ENCODE data around the gene NAPA. TPM values are rescaled to one million over a fixed set of nuclear protein-coding genes. Genes with fewer than 3 reads are reported as not detected.

NAPA gene
- total and polyA plus RNA-seq, 2 of the 13 experiments (the other 11 are each of a cell fraction or from before 2014, with no cell fraction given), result 32.6 to 65.9 TPM

DNA sequence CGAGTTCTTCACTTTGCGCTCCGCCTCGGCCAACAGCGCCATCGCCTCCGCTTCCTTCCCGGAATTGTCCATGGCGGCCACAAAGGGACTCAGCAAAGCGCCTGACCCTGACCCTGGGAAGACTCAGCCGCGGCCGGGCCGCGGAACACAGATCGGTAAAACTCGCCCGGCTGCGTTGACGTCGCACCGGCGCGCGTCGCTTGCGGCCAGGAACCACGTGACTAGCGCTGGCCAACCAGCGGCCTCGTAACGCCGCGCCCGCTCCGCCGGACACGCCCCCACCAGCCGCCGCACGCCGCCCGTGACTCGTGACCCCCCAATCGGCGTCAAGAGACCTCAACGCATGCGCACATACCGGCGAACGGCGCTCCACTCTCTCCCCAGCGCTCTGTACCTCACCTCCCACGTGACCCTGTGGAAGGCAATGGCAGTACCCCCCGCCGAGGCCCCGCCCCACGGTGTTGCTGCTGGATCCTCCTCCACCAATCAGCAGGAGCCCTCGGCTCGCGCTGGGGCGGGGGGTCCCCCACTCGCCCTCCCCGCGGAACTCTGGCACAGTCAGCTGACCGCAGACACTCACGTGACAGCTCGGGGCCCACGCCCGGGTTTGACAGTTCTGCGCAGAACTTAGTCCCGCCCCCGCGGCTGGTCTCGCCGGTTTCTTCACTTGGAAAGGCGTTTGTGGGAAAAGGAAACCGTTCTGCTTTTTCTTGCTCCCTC, at the start of gene NAPA (continued):
- no peak for TF ChIP-seq TRIM24 (CRISPR knock-in tag; IDR thresholded peaks at IDR 0.05)
- TF ChIP-seq, protein P1, sequence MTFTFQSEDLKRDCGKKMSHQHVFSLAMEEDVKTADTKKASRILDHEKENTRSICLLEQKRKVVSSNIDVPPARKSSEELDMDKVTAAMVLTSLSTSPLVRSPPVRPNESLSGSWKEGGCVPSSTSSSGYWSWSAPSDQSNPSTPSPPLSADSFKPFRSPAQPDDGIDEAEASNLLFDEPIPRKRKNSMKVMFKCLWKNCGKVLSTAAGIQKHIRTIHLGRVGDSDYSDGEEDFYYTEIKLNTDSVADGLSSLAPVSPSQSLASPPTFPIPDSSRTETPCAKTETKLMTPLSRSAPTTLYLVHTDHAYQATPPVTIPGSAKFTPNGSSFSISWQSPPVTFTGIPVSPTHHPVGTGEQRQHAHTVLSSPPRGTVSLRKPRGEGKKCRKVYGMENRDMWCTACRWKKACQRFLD (CRISPR knock-in tag; IDR thresholded peaks at IDR 0.05; ENCODE audit: borderline replicate concordance), result no peak
- no peak for TF ChIP-seq CENPT (CRISPR knock-in tag; IDR thresholded peaks at IDR 0.05; ENCODE audit: low read depth)
- TF ChIP-seq, protein P2, sequence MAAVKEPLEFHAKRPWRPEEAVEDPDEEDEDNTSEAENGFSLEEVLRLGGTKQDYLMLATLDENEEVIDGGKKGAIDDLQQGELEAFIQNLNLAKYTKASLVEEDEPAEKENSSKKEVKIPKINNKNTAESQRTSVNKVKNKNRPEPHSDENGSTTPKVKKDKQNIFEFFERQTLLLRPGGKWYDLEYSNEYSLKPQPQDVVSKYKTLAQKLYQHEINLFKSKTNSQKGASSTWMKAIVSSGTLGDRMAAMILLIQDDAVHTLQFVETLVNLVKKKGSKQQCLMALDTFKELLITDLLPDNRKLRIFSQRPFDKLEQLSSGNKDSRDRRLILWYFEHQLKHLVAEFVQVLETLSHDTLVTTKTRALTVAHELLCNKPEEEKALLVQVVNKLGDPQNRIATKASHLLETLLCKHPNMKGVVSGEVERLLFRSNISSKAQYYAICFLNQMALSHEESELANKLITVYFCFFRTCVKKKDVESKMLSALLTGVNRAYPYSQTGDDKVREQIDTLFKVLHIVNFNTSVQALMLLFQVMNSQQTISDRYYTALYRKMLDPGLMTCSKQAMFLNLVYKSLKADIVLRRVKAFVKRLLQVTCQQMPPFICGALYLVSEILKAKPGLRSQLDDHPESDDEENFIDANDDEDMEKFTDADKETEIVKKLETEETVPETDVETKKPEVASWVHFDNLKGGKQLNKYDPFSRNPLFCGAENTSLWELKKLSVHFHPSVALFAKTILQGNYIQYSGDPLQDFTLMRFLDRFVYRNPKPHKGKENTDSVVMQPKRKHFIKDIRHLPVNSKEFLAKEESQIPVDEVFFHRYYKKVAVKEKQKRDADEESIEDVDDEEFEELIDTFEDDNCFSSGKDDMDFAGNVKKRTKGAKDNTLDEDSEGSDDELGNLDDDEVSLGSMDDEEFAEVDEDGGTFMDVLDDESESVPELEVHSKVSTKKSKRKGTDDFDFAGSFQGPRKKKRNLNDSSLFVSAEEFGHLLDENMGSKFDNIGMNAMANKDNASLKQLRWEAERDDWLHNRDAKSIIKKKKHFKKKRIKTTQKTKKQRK (IDR thresholded peaks at IDR 0.05; ENCODE audit: low read length), result no peak
- TF ChIP-seq ZNF234 (CRISPR knock-in tag; conservative IDR thresholded peaks at IDR 0.05), result no peak
- TF ChIP-seq, protein P3, sequence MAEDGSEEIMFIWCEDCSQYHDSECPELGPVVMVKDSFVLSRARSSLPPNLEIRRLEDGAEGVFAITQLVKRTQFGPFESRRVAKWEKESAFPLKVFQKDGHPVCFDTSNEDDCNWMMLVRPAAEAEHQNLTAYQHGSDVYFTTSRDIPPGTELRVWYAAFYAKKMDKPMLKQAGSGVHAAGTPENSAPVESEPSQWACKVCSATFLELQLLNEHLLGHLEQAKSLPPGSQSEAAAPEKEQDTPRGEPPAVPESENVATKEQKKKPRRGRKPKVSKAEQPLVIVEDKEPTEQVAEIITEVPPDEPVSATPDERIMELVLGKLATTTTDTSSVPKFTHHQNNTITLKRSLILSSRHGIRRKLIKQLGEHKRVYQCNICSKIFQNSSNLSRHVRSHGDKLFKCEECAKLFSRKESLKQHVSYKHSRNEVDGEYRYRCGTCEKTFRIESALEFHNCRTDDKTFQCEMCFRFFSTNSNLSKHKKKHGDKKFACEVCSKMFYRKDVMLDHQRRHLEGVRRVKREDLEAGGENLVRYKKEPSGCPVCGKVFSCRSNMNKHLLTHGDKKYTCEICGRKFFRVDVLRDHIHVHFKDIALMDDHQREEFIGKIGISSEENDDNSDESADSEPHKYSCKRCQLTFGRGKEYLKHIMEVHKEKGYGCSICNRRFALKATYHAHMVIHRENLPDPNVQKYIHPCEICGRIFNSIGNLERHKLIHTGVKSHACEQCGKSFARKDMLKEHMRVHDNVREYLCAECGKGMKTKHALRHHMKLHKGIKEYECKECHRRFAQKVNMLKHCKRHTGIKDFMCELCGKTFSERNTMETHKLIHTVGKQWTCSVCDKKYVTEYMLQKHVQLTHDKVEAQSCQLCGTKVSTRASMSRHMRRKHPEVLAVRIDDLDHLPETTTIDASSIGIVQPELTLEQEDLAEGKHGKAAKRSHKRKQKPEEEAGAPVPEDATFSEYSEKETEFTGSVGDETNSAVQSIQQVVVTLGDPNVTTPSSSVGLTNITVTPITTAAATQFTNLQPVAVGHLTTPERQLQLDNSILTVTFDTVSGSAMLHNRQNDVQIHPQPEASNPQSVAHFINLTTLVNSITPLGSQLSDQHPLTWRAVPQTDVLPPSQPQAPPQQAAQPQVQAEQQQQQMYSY (CRISPR knock-in tag; IDR thresholded peaks at IDR 0.05), result no peak
- TF ChIP-seq, protein P4, sequence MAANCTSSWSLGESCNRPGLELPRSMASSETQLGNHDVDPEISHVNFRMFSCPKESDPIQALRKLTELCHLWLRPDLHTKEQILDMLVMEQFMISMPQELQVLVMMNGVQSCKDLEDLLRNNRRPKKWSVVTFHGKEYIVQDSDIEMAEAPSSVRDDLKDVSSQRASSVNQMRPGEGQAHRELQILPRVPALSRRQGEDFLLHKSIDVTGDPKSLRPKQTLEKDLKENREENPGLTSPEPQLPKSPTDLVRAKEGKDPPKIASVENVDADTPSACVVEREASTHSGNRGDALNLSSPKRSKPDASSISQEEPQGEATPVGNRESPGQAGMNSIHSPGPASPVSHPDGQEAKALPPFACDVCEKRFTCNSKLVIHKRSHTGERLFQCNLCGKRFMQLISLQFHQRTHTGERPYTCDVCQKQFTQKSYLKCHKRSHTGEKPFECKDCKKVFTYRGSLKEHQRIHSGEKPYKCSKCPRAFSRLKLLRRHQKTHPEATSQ (CRISPR knock-in tag; IDR thresholded peaks at IDR 0.05; ENCODE audit: borderline replicate concordance), result no peak
- no peak for TF ChIP-seq ZNF790 (CRISPR knock-in tag; IDR thresholded peaks at IDR 0.05; ENCODE audit: borderline replicate concordance)
- peak; percentile 69 for TF ChIP-seq RAD21 (CRISPR knock-in tag; IDR thresholded peaks at IDR 0.05)
- TF ChIP-seq, protein P5, sequence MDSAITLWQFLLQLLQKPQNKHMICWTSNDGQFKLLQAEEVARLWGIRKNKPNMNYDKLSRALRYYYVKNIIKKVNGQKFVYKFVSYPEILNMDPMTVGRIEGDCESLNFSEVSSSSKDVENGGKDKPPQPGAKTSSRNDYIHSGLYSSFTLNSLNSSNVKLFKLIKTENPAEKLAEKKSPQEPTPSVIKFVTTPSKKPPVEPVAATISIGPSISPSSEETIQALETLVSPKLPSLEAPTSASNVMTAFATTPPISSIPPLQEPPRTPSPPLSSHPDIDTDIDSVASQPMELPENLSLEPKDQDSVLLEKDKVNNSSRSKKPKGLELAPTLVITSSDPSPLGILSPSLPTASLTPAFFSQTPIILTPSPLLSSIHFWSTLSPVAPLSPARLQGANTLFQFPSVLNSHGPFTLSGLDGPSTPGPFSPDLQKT (CRISPR knock-in tag; IDR thresholded peaks at IDR 0.05; ENCODE audit: borderline replicate concordance), result no peak
- TF ChIP-seq ZNF660 (CRISPR knock-in tag; IDR thresholded peaks at IDR 0.05; ENCODE audit: borderline replicate concordance, low read depth), result no peak
- TF ChIP-seq SATB2 (CRISPR knock-in tag; IDR thresholded peaks at IDR 0.05), result 0 out of 2 replicates have a peak, but pooled peaks have one; percentile 29
- TF ChIP-seq PAF1 (CRISPR knock-in tag; IDR thresholded peaks at IDR 0.05), result no peak
